ENCODE measurements around the gene KCNK6.
"Not testable (repeated sequence)": the region's sequence is repeated elsewhere in the genome, so short reads cannot be mapped to it uniquely, and the experiment has no call there.

KCNK6 gene

GRCh38 chr19:38362946-38363688 is 43.5 kb downstream of the KCNK6 start:
- DNase-seq = not testable (repeated sequence)

- no peak for DNase-seq
Observed at GRCh38 chr19:38367041-38367440, 47.4 kb downstream of the KCNK6 start.

- no peak for DNase-seq
Observed at GRCh38 chr19:38369584-38369983, 49.9 kb downstream of the KCNK6 start.

GRCh38 chr19:38370299-38370698 is 50.7 kb downstream of the KCNK6 start:
- DNase-seq = no peak

GRCh38 chr19:38371081-38371480 is 51.4 kb downstream of the KCNK6 start:
- DNase-seq = no peak

- no peak for DNase-seq
Observed at GRCh38 chr19:38373907-38374331, 54.3 kb downstream of the KCNK6 start.

- no peak for DNase-seq
Observed at GRCh38 chr19:38374332-38375097, 54.9 kb downstream of the KCNK6 start, which contains the start of gene PSMD8. Gene PSMD8, plus strand, starts transcription at chr19:38374571. Its CDS starts 31 bp downstream, at chr19:38374602.

- DNase-seq = no peak
Observed at GRCh38 chr19:38375098-38375493, 55.5 kb downstream of the KCNK6 start.

GRCh38 chr19:38375748-38376147 is 56.1 kb downstream of the KCNK6 start:
- no peak for DNase-seq

GRCh38 chr19:38376576-38376975 is 56.9 kb downstream of the KCNK6 start:
- no peak for DNase-seq

- DNase-seq = no peak
Observed at GRCh38 chr19:38377052-38377451, 57.4 kb downstream of the KCNK6 start.

GRCh38 chr19:38378866-38379265 is 59.2 kb downstream of the KCNK6 start:
- DNase-seq = no peak

GRCh38 chr19:38381138-38381537 is 61.5 kb downstream of the KCNK6 start:
- DNase-seq = no peak

Measured in cortex of kidney (tissue), 1 donor.